GM19328 (cell line): ENCODE measurements around the gene GEMIN8.

Experiments
- ATAC-seq: cut with Tn5 transposase; IDR thresholded peaks from one replicate; pipeline ENCODE4 v1.9.1; 2021; ENCODE audit warnings: mild to moderate bottlenecking, moderate library complexity; ENCODE audit not compliant: unreplicated experiment

GEMIN8 gene

DNA sequence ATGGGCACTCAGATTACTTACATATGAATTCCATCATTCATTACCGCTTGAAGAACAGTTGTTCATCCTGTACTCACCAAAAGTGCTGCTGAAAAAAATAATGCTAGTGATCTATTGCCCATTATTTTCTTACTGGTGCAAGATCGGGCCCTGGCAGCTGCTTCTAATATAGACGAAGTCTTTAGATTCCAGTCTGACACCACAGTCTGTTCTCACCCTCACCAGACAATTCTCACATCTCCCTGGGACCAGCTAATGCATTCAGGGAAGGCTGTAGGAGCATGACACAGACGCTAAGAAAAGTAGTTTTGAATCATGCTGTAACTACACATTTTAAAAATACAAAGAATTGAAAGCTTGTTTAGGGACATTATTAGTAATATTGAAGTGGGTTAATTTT, 13.8 kb downstream of the GEMIN8 start:
- ATAC-seq = no peak

DNA sequence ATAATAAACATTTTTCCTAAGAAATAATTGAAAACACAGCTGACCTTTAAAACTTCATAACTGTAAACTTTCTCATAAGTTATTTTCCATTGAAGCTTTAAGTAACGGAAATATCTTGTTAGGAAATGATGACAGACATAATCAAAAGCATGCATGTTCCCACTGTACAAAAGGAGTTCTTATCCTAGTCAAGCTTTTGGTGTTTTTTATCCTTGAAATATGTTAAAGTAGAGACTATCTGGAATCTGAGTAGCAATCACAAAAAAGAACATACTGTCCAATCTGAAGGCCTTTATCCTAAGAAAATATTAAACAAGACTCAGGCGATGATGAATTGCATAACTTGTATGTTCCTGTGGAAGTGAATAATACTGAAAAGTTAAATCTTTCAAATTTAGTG, 14.4 kb downstream of the GEMIN8 start:
- no peak for ATAC-seq

DNA sequence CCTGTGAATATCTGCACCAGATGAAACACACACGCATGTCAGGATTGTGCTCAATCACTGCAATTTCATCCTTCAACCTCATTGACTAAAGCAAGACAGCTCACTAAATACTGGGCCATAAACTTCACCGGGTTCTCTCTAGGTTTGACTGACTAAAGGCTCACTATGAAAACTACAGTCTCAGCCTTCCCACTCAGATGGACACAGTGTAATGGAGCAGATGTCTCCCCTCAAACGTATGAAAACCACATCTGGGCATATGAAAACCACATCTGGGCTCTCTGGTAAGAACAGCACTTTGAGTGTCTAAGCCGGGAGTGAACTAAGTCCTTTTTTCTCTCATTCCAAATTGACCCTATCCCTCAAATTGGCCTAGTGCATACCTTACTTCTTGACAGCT, 15.2 kb downstream of the GEMIN8 start:
- ATAC-seq = no peak

DNA sequence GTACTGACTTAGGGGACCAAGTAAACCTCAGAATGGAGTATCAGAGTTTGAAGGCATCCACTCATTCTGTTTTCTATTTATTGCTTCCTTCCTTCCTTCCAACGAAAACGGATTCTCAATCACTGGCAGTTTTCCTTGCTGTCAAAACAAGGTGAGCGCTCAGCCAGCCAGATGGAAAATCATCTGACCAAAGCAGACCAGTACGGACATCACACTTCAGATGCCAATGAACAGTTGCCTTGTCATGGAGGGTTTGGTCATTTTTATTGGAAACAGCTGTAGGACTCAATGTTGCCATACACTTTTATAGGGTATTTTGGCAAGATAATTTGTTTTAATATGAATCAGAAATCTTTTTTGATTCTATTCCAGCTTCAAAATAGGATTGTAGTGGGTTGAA, 16.6 kb downstream of the GEMIN8 start:
- ATAC-seq = no peak

DNA sequence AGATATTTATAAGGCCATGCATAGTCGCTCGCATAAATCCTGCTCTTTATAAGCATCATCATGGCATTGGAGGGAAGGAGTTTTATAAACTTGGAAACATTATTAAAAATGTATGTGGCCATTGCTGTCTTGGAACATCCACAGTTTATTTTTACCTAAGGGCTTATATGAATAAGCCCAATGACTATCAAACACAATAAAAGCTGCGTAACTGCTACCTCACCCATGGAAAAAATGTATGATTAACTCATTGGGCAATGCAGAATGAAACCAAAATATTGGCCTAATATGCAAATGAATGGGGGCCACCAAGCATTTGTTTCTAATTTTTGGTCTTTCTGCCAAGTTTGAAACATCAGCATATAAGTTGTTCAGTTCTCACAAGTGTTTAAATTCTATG, 19.1 kb downstream of the GEMIN8 start:
- ATAC-seq = no peak

DNA sequence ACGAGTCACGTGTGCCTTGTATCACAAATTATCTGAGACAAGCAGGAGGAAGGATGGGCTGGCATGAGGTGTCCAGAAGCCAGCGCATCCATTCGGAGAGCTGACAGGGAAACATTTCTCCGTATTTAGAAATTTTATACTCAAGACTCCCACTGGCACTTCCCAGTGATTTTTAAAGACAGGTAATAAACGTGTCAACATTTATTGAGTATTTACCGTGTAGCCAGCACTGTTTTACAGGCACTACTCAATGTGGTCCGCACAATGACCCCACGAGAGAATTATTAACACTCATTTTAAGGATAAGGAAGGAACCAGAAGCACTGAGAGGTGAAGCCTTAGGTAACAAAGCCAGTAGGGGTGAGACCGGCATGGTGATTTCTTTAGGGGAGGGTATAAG, 23.2 kb downstream of the GEMIN8 start:
- no peak for ATAC-seq

DNA sequence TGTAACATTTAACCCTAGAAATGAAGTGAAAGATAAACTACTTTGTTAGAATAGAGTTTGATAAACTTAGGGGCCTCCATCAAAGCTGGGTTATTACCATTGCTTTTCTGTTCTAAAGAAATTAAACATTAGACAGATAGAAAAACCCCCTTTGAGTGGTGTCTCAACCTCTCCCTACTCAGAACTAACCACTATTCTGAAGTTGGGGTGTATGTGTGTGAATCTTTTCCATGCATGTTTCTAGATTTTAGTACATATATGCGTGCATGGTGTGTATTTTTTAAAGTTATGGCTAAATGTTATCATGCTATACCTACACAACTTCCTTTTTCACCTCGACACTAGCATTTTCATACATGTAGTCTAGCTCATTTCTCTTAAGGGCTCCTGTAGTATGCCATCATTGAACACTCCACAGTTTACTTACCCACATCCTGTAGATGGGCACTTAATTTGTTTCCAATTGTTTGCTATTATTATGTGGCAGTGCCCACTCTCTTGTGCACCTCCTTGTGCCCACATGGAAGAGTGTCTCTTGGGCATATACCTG, 25.7 kb downstream of the GEMIN8 start:
- ATAC-seq = no peak

DNA sequence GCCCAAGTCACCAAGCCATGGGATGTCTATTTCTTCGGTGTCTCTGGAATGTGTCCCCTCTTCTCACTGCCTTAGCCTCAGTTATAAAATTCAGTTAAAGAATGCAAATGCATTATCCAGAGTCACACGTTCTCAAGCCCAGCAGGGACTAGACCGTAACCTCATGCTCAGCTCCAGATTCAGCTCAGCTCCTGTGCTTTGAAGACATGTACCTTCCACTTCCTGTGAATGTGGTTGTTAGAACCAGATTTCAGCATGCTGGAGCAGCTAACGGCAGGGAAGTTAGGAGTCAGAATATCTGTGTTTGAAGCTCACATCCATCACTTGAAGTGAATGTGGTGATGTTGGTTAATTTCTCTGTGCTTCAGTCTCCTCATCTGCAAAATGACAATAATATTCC, 26.7 kb downstream of the GEMIN8 start:
- no peak for ATAC-seq

DNA sequence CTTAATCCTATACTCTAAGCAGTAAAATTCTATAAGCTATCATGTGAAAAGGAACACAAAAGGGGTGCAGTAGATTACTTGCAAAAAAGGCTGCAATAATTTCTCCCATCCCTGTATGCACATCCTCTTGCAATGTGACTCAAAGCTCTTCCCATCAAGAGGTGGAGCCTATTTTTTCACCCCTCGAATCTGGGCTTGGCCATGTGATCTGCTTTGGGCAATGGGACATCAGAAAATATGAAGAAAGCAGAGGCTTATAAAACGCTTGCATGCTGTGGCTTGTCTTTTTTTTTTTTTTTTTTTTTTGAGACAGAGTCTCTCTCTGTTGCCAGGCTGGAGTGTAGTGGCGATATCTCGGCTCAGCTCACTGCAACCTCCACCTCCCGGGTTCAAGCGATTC, 33.0 kb downstream of the GEMIN8 start:
- no peak for ATAC-seq

DNA sequence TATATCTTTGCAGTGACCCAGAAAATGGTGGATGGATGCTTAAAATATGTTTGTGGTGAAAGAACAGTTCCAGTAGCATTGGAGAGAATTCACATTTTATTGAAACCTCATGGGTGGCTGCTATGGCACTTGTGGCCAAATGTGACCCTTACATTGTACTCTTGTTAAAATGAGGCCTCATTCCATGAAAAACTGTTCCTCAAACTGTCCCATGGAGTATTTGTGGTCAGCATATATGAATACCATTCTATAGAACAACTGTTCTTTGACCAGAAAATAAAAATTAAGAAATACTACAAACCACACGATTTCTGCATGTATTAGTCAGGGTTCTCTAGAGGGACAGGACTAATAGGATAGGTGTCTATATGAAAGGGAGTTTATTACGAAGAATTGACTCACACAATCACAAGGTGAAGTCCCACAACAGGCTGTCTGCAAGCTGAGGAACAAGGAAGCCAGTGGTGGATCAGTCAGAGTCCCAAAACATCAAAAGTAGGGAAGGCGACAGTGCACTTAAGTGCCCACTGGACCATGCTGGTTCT, 35.1 kb downstream of the GEMIN8 start:
- ATAC-seq = no peak

DNA sequence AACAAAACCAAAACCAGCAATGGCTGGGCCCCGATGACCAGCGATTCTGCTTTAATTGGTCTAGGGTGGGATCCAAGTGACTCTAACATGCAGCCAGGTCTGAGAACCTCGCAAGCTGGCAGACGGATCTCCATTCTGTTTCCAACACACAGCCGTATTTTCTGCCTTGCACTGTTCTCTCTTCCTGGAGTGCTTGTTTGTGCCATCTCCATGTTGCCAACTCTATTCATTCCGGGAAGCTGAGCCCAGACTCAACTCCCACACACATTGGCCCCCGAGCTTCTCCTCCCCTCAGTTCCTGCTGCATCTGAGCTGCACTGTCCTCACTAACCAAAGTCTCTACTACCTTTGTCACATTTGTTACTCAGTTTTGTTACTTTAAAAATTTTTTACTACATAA, 35.6 kb downstream of the GEMIN8 start:
- ATAC-seq = no peak

DNA sequence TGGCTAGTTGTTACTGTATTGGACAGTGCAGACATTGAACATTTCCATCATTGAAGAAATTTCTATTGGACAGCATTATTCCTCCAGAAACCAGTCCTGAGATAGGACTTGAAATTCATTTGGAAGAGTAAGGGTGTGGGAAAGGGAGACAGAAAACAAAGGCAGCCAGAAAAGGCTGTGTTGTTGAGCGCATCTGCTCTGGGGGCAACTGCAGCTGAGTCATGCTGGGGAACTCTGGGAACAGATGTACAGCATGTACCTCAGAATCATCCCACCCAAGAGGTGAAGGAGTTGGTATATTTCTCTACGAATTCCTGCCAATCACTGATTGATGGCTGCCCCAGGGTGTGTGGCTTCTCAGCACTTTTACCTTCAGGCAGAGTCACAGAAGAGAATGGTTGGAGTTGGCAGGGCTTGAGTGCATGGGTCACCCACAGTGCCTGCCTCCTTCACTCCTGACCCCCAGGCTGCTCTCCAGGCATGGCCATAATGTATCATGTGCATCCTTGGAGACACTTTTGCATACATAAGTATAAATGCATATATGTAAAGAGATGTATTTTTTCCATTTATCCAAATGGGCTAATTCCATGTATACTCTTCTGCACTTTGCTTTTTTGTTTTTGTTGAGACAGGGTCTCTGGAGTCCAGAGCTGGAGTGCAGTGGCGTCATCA, 39.4 kb downstream of the GEMIN8 start:
- no peak for ATAC-seq

DNA sequence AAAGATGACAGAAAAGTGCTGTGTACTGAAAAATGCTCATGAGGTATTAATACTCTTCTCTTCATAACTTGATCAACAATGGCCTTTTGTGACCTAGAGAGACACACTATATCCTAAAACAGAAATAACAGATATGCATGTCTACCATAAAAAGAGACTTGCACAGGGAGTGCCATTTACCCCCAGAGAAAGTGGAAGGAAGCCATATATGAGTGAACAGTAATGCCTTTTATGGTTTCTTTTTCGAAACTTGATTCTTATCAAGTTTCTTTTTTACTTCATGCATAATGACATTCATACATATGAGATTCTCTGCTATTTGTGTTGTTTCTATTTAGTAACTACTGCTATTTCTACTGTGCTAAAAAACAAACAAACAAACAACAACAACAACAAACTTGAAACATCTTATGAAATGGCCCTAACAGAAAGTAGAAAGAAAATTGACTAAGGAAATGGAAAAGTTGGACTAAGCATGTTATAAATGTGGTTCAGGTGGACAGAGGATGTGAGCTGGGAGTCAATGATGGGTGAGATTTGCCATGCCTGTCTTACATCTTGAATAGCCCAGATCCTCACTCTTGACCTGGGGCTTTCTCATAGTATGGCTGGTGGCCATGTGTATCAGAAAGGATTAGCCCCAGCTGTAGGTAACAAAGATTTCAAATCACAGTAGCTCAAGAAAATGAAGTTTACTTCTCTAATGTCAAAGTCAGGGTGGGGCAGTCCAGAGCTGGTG, 43.8 kb downstream of the GEMIN8 start:
- no peak for ATAC-seq

DNA sequence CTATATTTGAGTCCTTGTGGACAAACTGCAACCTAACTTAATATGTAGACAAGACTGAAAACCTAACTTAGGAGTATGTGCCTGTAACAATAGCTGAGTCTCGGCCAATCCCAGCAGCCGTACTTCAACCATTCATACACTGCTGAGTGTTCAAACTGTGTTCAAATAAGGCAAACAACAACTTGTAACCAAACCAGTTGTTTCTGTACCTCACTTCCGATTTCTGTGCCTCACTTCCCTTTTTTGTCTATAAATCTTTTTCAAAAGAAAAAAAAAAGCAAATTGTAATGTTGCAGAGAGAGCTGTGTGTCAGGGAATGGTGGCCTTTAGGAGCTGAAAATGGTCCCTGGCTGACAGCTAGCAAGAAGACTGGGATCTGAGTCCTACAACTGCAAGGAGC, 46.0 kb downstream of the GEMIN8 start:
- ATAC-seq = no peak

DNA sequence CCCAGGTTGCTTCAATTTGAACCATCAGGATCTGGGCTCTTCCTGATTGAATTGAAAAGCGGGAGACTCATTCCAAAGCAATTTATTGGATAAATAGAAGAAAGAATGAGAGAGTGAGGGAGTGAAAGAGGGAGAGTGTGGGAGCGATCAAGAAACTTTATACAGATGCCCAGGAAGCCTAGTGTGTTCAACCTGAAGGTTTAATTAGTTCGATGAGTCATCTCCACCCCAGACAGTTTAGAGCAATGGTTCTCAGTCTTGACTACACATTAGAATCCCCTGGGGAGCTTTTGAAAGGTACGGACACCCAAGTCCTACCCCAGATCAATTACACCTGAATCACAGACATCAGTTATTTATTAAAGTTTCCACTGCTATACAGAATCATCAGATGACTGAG, 61.5 kb downstream of the GEMIN8 start:
- ATAC-seq = no peak

DNA sequence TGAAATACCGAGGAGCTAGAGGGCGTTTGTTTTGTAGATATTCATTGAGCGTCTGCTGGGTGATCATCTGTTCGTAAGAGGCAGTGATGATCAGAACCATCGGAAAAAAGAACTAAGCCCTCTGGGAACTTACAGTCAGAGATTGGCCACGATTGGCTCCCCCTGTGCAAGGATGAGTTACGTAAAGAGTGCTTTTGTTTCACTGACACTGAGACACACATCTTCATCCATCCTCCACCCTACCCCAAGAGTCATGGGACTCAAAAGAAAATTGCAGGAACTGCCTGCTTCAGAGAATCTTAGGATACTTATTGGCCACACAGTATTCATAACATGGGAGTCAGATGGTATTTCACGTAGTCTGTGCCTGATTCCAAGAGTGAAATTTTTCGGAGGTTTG, 62.1 kb downstream of the GEMIN8 start:
- no peak for ATAC-seq

DNA sequence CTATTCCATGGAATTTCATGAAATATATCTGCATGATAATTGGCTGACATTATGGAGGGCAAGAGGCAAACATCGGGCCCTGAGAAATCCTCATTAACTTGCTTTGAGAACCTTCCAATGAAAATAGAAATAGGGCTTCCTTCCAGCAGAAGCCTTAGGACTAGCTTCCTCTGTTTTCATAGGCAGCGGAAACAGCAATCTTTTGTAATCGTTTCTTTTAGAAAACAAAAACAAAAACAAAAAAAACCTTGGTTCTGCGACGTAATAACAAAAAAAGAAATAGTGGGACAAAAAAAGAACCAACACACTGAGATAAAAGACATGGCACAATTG, 62.9 kb downstream of the GEMIN8 start:
- ATAC-seq = no peak

DNA sequence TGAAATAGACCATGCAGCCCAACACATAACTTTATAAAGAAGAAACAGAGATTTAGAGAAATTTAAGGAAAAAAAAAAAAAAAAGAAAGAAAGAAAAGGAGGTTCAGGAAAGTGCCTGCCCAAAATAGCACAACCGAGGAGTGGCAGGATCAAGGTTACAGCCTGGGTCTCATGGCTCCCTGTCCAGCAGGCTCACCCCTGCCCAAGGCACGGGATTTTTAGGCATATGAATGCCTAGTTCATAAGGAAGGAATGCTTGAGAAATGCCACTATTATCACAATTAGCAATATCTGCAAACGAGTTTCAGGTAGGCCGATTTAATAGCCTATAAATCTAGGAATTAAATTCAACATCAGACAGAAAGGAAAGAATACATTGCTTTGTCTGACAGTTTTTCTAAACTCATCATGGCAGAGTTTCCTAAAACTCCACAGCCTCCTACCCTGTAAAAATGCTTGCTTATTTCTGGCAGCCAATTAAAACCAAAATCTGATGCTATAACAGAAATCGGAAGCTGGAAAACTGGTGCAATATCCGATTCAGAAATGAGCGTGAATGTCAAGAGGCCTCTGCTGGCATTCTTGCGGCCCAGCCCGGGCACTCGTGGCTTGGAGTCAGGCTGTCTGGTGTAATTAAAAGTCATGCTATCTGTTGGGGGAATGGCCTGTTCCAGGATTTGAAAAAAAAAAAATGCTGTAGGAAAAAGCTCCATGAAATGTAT, 63.5 kb downstream of the GEMIN8 start:
- no peak for ATAC-seq

DNA sequence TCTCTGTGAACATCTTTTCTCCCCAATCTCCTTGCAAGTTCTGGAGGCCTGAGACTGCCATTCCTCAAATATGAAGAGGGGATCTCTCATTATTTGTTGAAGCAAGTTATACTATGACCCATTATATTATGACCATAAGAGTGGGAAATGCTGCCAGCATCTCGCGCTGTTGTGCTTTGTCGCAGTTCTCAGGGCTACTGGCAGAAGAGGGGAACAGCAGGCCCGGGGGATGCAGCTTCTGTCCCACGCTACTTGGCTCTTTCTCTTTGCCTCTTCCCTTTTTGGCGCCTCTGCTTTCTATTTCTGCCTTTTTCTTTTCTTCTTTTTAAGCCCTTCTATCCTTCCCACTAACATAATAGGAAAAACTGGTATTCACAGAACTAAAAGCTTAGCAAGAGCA, 64.2 kb downstream of the GEMIN8 start:
- ATAC-seq = no peak

DNA sequence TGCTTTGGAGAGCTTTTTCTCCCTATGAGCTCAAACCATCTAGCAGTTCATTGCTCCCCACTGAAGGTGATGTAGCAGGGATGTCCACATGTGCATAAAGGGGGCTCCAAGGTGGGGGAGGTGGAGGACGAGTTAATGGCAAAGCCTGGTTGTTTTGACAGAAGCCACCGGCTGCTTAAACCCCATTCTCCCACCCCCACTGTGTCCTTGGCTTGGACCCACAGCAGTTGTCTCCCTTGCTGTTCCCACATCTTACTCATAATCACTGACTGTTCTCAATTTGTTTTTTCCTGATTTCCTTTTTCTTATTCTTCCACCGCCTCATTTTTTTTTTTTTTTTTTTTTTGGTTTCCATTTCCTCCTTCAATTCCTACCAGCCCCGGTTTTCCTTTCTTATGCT, 72.7 kb downstream of the GEMIN8 start:
- ATAC-seq = no peak
